GM12892 (cell line): ENCODE data around the gene SEPHS1.

Source experiments
- POLR2A ChIP-seq: IDR thresholded peaks from 2 replicates; pipeline ENCODE4 v1.6.1; 2011; ENCODE audit warnings: low read depth, low read length, control low read depth
- POLR2AphosphoS5 ChIP-seq: IDR thresholded peaks from 2 replicates; pipeline ENCODE4 v1.6.1; 2011; ENCODE audit warnings: low read depth, low read length, control low read depth
- TAF1 ChIP-seq: IDR thresholded peaks from 2 replicates; pipeline ENCODE4 v1.6.1; 2011; ENCODE audit warnings: low read depth, mild to moderate bottlenecking, control low read depth, low read length, borderline replicate concordance

DNA sequence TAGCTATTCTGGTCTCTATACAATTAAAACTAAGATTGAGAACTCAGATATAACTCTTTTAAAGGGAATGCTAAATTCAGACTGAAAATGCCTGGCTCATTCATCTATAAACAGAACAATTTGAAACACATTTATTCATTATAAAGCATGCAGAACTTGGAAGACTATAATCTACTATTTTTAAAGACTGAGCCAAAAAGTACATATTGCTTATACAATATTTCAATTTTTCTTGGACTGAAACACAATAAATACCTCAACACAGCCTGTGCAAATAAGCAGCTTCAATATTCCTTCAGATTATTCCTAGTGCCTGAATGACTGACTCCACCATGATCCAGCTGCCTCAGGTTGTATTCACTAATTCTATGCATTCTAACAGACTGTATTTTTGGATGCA is 32.7 kb downstream of the SEPHS1 start:
- TF ChIP-seq POLR2A, result no peak
- TF ChIP-seq TAF1, result no peak
- TF ChIP-seq POLR2AphosphoS5, result no peak
